Tibial nerve (tissue), 3 donors: ENCODE results near the gene CROCC2.

ENCODE experiments used
- POLR2A ChIP-seq, 2 donors: fragments of 450-650 bp; IDR thresholded peaks; one replicate each; pipeline ENCODE4 v1.6.1; 2017; ENCODE audit warnings: antibody characterized with exemption in 2 of 2, mild to moderate bottlenecking in 2 of 2, moderate library complexity in 2 of 2
- TF ChIP-seq, protein P1 (sequence below), 5 experiments: fragments of 200-600 bp in 3 of 5; fragments of 450-650 bp in 2 of 5; sonication (generic) in 3 of 5; IDR thresholded peaks; one replicate each; pipeline ENCODE4 v1.5.1; 2016 to 2019; ENCODE audit warnings: antibody characterized with exemption in 5 of 5, mild to moderate bottlenecking in 3 of 5, moderate library complexity in 2 of 5

DNA sequence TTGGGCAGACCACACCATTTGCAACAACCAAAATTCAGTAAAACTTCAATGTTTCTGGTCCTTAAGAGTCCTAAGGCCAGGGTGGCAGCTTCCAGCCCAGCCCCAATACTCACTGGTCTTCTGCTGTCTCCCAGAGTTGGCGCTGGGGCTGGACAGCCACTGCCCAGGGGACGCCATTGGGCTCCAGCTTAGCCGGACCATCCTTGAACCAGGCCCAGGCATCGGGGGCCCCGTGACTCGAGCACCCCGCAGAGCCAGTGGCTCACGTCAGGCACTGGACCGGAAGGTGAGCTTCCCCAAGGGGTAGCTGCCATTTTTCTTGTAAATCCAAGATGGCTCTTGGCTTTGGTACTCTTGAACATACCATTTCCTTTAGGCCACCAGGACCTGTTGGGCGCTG is 114.1 kb downstream of the CROCC2 start:
- TF ChIP-seq, protein P1, sequence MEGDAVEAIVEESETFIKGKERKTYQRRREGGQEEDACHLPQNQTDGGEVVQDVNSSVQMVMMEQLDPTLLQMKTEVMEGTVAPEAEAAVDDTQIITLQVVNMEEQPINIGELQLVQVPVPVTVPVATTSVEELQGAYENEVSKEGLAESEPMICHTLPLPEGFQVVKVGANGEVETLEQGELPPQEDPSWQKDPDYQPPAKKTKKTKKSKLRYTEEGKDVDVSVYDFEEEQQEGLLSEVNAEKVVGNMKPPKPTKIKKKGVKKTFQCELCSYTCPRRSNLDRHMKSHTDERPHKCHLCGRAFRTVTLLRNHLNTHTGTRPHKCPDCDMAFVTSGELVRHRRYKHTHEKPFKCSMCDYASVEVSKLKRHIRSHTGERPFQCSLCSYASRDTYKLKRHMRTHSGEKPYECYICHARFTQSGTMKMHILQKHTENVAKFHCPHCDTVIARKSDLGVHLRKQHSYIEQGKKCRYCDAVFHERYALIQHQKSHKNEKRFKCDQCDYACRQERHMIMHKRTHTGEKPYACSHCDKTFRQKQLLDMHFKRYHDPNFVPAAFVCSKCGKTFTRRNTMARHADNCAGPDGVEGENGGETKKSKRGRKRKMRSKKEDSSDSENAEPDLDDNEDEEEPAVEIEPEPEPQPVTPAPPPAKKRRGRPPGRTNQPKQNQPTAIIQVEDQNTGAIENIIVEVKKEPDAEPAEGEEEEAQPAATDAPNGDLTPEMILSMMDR (IDR thresholded peaks at IDR 0.05), result no peak
- no peak for TF ChIP-seq POLR2A (IDR thresholded peaks at IDR 0.05)
